HG02884 (cell line): ENCODE measurements around the gene SUSD3.
"Not testable (repeated sequence)": the region's sequence is repeated elsewhere in the genome, so short reads cannot be mapped to it uniquely, and the experiment has no call there.

Experiments used
- ATAC-seq: cut with Tn5 transposase; IDR thresholded peaks from one replicate; pipeline ENCODE4 v1.9.1; 2021; ENCODE audit warnings: mild to moderate bottlenecking, moderate library complexity; ENCODE audit not compliant: unreplicated experiment

The SUSD3 gene

GRCh38 chr9:93091453-93092081, 33.1 kb downstream of the SUSD3 start:
- ATAC-seq: no peak

GRCh38 chr9:93092251-93092991, 33.9 kb downstream of the SUSD3 start:
- no peak for ATAC-seq

- ATAC-seq: no peak
These were observed 34.8 kb downstream of the SUSD3 start for GRCh38 chr9:93093127-93093876.

- ATAC-seq: no peak
These were observed 35.6 kb downstream of the SUSD3 start for GRCh38 chr9:93093877-93094657.

- no peak for ATAC-seq
These were observed 36.2 kb downstream of the SUSD3 start for GRCh38 chr9:93094658-93095204.

- ATAC-seq: peak; percentile 59
These were observed 37.0 kb downstream of the SUSD3 start for GRCh38 chr9:93095205-93096130.

- ATAC-seq: no peak
These were observed 37.8 kb downstream of the SUSD3 start, which contains the start of gene CARD19 for GRCh38 chr9:93096131-93096802. Gene CARD19 (plus strand): TSS chr9:93096217. CDS start chr9:93096346, 129 bp downstream.

GRCh38 chr9:93096811-93097382, 38.4 kb downstream of the SUSD3 start:
- no peak for ATAC-seq

GRCh38 chr9:93097511-93098201, 39.2 kb downstream of the SUSD3 start:
- ATAC-seq: no peak

- ATAC-seq: no peak
These were observed 39.9 kb downstream of the SUSD3 start for GRCh38 chr9:93098236-93098946.

GRCh38 chr9:93099551-93100275, 41.2 kb downstream of the SUSD3 start:
- ATAC-seq: no peak

- no peak for ATAC-seq
These were observed 41.8 kb downstream of the SUSD3 start for GRCh38 chr9:93100276-93100636.

- ATAC-seq: not testable (repeated sequence)
These were observed 42.6 kb downstream of the SUSD3 start for GRCh38 chr9:93101086-93101485.

GRCh38 chr9:93105620-93106019, 47.1 kb downstream of the SUSD3 start:
- no peak for ATAC-seq

GRCh38 chr9:93107151-93107824, 48.8 kb downstream of the SUSD3 start:
- no peak for ATAC-seq

- no peak for ATAC-seq
These were observed 49.3 kb downstream of the SUSD3 start for GRCh38 chr9:93107825-93108161.
